ENCODE results near the gene UROC1.

The UROC1 gene
- long read RNA-seq, partial matches to known transcripts = 35 of 37 reads
- long read RNA-seq, other reads (novel, unspliced or antisense) = 2 of 37 reads

DNA sequence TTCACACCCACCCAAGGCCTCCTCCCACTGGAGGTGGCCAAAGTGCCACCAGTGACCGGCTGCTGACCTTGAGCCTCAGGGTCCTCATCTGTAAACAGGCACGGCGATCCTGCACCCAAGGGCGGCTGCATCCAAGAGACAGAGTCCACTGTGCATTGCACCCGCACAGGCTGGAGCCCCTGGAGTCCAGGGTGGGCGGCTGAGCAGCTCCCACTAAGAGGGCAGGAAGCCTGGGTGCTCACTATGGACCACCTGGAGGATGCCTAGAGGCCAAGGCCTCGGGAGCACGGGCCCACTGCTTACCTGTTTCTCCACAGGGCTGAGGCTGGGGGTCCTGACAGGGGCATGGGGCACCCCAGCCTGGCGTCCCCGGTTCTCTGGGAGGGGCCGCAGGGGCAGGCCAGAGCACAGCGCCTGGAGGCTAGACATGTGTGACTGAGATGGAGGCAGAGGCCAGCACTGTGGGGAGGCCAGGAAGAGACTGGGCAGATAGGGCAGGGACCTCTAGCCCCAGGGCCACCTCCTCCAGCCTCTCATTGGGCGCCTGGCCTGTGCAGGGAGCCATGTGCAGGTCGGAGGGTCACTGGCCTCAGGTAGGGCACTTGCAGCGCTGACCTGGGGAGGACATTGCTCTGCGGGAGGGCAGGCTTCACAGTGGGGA, at the start of gene UROC1:
UROC1 (minus strand) TSS at position 483 of the 661 bp plus-strand sequence; CDS start at position 429, 54 bp downstream.
- Histone ChIP-seq H3K27ac (replicated peaks) (no peak within 1 kb of the TSS), H3K27me3 (ENCODE audit: insufficient read depth, poor library complexity, severe bottlenecking) (no peaks in the 10 kb centered on the region), H3K4me3 (replicated peaks; ENCODE audit: insufficient read depth, low read length) (no peak within 1 kb of the TSS)
- no peak for DNase-seq (ENCODE audit: low read depth in 1 of 2, low spot score in 1 of 2)
- TF ChIP-seq, protein P1, sequence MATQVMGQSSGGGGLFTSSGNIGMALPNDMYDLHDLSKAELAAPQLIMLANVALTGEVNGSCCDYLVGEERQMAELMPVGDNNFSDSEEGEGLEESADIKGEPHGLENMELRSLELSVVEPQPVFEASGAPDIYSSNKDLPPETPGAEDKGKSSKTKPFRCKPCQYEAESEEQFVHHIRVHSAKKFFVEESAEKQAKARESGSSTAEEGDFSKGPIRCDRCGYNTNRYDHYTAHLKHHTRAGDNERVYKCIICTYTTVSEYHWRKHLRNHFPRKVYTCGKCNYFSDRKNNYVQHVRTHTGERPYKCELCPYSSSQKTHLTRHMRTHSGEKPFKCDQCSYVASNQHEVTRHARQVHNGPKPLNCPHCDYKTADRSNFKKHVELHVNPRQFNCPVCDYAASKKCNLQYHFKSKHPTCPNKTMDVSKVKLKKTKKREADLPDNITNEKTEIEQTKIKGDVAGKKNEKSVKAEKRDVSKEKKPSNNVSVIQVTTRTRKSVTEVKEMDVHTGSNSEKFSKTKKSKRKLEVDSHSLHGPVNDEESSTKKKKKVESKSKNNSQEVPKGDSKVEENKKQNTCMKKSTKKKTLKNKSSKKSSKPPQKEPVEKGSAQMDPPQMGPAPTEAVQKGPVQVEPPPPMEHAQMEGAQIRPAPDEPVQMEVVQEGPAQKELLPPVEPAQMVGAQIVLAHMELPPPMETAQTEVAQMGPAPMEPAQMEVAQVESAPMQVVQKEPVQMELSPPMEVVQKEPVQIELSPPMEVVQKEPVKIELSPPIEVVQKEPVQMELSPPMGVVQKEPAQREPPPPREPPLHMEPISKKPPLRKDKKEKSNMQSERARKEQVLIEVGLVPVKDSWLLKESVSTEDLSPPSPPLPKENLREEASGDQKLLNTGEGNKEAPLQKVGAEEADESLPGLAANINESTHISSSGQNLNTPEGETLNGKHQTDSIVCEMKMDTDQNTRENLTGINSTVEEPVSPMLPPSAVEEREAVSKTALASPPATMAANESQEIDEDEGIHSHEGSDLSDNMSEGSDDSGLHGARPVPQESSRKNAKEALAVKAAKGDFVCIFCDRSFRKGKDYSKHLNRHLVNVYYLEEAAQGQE (IDR thresholded peaks at IDR 0.05; ENCODE audit: insufficient replicate concordance, low read depth) = no peak
- TF ChIP-seq POLR2AphosphoS5 (IDR thresholded peaks at IDR 0.05; ENCODE audit: low read depth) = no peak
- TF ChIP-seq GABPA (IDR thresholded peaks at IDR 0.05; ENCODE audit: low read depth) = no peak
- no peak for TF ChIP-seq SPI1 (IDR thresholded peaks at IDR 0.05; ENCODE audit: borderline replicate concordance, low read depth)
- TF ChIP-seq, protein P2, sequence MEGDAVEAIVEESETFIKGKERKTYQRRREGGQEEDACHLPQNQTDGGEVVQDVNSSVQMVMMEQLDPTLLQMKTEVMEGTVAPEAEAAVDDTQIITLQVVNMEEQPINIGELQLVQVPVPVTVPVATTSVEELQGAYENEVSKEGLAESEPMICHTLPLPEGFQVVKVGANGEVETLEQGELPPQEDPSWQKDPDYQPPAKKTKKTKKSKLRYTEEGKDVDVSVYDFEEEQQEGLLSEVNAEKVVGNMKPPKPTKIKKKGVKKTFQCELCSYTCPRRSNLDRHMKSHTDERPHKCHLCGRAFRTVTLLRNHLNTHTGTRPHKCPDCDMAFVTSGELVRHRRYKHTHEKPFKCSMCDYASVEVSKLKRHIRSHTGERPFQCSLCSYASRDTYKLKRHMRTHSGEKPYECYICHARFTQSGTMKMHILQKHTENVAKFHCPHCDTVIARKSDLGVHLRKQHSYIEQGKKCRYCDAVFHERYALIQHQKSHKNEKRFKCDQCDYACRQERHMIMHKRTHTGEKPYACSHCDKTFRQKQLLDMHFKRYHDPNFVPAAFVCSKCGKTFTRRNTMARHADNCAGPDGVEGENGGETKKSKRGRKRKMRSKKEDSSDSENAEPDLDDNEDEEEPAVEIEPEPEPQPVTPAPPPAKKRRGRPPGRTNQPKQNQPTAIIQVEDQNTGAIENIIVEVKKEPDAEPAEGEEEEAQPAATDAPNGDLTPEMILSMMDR (IDR thresholded peaks at IDR 0.05; ENCODE audit: insufficient read depth, low read length) = no peak

DNA sequence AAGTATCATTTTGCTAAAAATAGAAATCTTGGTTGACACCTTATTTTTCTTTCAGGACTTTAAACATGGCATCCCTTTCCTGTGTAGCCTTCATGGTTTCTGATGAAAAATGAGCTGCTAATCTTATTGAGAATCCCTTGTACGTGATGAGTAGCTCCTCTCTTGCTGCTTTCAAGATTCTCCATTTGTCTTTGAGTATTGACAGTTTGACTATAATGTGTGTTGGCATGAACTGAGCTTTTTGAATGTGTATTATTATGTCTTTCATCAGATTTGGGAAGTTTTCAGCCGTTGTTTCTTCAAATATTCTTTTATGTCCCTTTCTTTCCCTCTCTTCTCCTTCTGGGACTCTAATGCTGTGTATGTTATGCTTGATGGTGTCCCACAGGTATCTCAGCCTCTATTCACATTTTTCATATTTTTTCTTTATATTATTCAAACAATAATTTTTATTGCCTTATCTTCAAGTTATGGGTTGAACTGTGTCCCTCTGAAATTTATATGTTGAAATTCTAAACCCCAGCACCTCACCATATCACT, 45.2 kb upstream of the UROC1 start:
- no peak overlapping the region for H3K4me3 ChIP-seq (replicated peaks; ENCODE audit: insufficient read depth, low read length)
- no peak for DNase-seq (ENCODE audit: low read depth in 1 of 2, low spot score in 1 of 2)
- H3K27ac ChIP-seq (replicated peaks) = no peak overlapping the region
- H3K27me3 ChIP-seq (ENCODE audit: insufficient read depth, poor library complexity, severe bottlenecking) = no peaks in the 10 kb centered on the region
- TF ChIP-seq, protein P2 (IDR thresholded peaks at IDR 0.05; ENCODE audit: insufficient read depth, low read length) = no peak
- TF ChIP-seq, protein P1 (IDR thresholded peaks at IDR 0.05; ENCODE audit: insufficient replicate concordance, low read depth) = no peak
- TF ChIP-seq POLR2AphosphoS5 (IDR thresholded peaks at IDR 0.05; ENCODE audit: low read depth) (no peak), GABPA (IDR thresholded peaks at IDR 0.05; ENCODE audit: low read depth) (no peak), SPI1 (IDR thresholded peaks at IDR 0.05; ENCODE audit: borderline replicate concordance, low read depth) (no peak)

DNA sequence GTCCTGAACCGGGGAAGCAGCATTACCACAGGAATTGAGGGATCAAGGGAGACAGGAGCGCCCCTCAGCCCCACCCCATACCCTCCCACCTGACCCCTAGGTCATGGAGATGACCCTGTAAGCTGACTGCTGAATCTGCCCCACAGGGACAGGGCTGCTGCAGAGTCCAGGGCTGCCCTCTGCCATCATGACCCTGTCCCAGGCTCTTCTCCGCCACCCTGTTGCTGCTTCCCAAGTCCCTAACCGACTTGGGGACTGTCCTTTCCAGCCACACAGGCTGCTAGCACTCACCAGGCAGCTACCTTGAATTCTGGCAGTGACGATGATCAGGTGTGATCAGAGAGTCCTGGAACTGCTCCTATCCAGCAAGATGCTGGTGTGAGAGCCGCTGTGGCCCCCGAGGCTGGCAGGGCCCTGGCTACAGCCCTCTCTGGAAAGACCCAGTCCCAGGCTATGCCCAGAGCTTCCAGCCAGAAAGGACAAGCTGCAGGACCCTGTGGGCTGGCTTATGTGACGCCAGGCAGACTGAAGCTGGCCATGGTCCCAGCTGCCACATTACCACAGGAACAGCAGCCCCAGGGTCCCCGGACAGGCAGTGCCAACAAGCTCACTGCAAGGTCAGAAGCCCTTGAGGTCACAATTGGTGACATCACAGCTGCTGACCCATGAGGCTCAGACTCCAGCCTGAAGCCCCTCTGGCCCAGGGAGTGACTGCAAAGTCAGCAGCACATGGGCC, 40.9 kb upstream of the UROC1 start, which contains the start of gene C3orf22:
C3orf22 (minus strand) TSS at position 597 of the 736 bp plus-strand sequence. CDS start 5,542 bp downstream, outside the sequence.
- Histone ChIP-seq H3K27me3 (ENCODE audit: insufficient read depth, poor library complexity, severe bottlenecking) (no peaks in the 10 kb centered on the region), H3K27ac (replicated peaks) (no peak within 1 kb of the TSS), H3K4me3 (replicated peaks; ENCODE audit: insufficient read depth, low read length) (no peak within 1 kb of the TSS)
- TF ChIP-seq GABPA (IDR thresholded peaks at IDR 0.05; ENCODE audit: low read depth) (no peak), POLR2AphosphoS5 (IDR thresholded peaks at IDR 0.05; ENCODE audit: low read depth) (no peak), SPI1 (IDR thresholded peaks at IDR 0.05; ENCODE audit: borderline replicate concordance, low read depth) (no peak)
- TF ChIP-seq, protein P2 (IDR thresholded peaks at IDR 0.05; ENCODE audit: insufficient read depth, low read length) = no peak
- TF ChIP-seq, protein P1 (IDR thresholded peaks at IDR 0.05; ENCODE audit: insufficient replicate concordance, low read depth) = no peak
- DNase-seq (ENCODE audit: low read depth in 1 of 2, low spot score in 1 of 2) = no peak

Measured in HL-60 (cell line).